Right atrium auricular region (tissue), 2 donors: ENCODE data around the gene ANO3. TPM values are rescaled to one million over a fixed set of nuclear protein-coding genes. Genes with fewer than 3 reads are reported as not detected.

Experiments used
- DNase-seq: peaks from one replicate; pipeline ENCODE4 v3.0.0-alpha.2; 2019; ENCODE audit warnings: low spot score
- H3K27ac ChIP-seq, 2 donors: fragments of 200-600 bp; sonication (generic); 1 replicate in 1 of 2; 2 replicates in 1 of 2; pipeline ENCODE4 v1.5.1; 2016 to 2019
- H3K27me3 ChIP-seq, 2 donors: fragments of 200-600 bp; sonication (generic); one replicate each; pipeline versions ENCODE4 v1.5.1 to v1.6.0; 2017 to 2019
- H3K36me3 ChIP-seq: fragments of 200-600 bp; sonication (generic); one replicate; pipeline ENCODE4 v1.5.1; 2016
- H3K4me1 ChIP-seq, 2 donors: fragments of 200-600 bp; sonication (generic); one replicate each; pipeline versions ENCODE4 v1.5.1 to v1.6.0; 2017 to 2019
- H3K4me3 ChIP-seq, 2 donors: fragments of 200-600 bp; sonication (generic); 1 replicate in 1 of 2; 2 replicates in 1 of 2; pipeline ENCODE4 v1.5.1; 2017 to 2019; ENCODE audit warnings: mild to moderate bottlenecking in 1 of 2, moderate library complexity in 1 of 2
- H3K9me3 ChIP-seq, 2 donors: fragments of 200-600 bp; sonication (generic); one replicate each; pipeline ENCODE4 v1.5.1; 2019
- CTCF ChIP-seq, 2 donors: fragments of 200-600 bp; sonication (generic); IDR thresholded peaks; one replicate each; pipeline ENCODE4 v1.5.1; 2019; ENCODE audit warnings: antibody characterized with exemption in 2 of 2
- total RNA-seq, 2 donors: library from RNA; depleted of rRNA; stranded (reverse); fragments of >200 nt; gene quantifications; one replicate each; pipeline ENCODE4 v1.1.0, GENCODE V29; 2016

ANO3 gene
- total RNA-seq, 2 donors from 2014 or later, result 0.16 TPM; not detected in 1

- no peak for DNase-seq
- TF ChIP-seq CTCF (IDR thresholded peaks at IDR 0.05), result no peak
- Histone ChIP-seq H3K36me3 (no peaks in the 10 kb centered on the region), H3K9me3 (no peaks in the 10 kb centered on the region), H3K27me3 (no peaks in the 10 kb centered on the region), H3K4me3 (no peak overlapping the region), H3K27ac (no peak overlapping the region), H3K4me1 (no peaks in the 10 kb centered on the region)
Measured at GRCh38 chr11:26324270-26324669, 7.7 kb upstream of the ANO3 start.

- no peaks in the 10 kb centered on the region for H3K27me3 ChIP-seq
- no peaks in the 10 kb centered on the region for H3K36me3 ChIP-seq
- DNase-seq, result no peak
- H3K4me1 ChIP-seq, result peaks cover 0 to 5% of the 10 kb centered on the region in 2 donors
- TF ChIP-seq CTCF (IDR thresholded peaks at IDR 0.05), result no peak
- H3K27ac ChIP-seq, result no peak overlapping the region
- no peak overlapping the region for H3K4me3 ChIP-seq
- H3K9me3 ChIP-seq, result no peaks in the 10 kb centered on the region
Measured at GRCh38 chr11:26326793-26327400, 5.0 kb upstream of the ANO3 start.

GRCh38 chr11:26329206-26329605, 2.7 kb upstream of the ANO3 start:
- H3K4me1 ChIP-seq, result peaks cover 0 to 10% of the 10 kb centered on the region in 2 donors
- H3K36me3 ChIP-seq, result no peaks in the 10 kb centered on the region
- no peaks in the 10 kb centered on the region for H3K27me3 ChIP-seq
- no peaks in the 10 kb centered on the region for H3K9me3 ChIP-seq
- no peak for TF ChIP-seq CTCF (IDR thresholded peaks at IDR 0.05)
- no peak for DNase-seq
- H3K4me3 ChIP-seq, result no peak overlapping the region
- H3K27ac ChIP-seq, result no peak overlapping the region

GRCh38 chr11:26330262-26330661, 1.7 kb upstream of the ANO3 start:
- H3K27ac ChIP-seq, result no peak overlapping the region
- H3K9me3 ChIP-seq, result no peaks in the 10 kb centered on the region
- DNase-seq, result no peak
- no peaks in the 10 kb centered on the region for H3K27me3 ChIP-seq
- no peak for TF ChIP-seq CTCF (IDR thresholded peaks at IDR 0.05)
- peaks cover 0 to 10% of the 10 kb centered on the region in 2 donors for H3K4me1 ChIP-seq
- no peaks in the 10 kb centered on the region for H3K36me3 ChIP-seq
- H3K4me3 ChIP-seq, result no peak overlapping the region

GRCh38 chr11:26332572-26332915, 614 bp downstream of the ANO3 start:
- H3K27ac ChIP-seq, result no peak overlapping the region
- no peak for DNase-seq
- no peak for TF ChIP-seq CTCF (IDR thresholded peaks at IDR 0.05)
- H3K9me3 ChIP-seq, result no peaks in the 10 kb centered on the region
- H3K36me3 ChIP-seq, result no peaks in the 10 kb centered on the region
- no peaks in the 10 kb centered on the region for H3K27me3 ChIP-seq
- peaks cover 0 to 10% of the 10 kb centered on the region in 2 donors for H3K4me1 ChIP-seq
- H3K4me3 ChIP-seq, result no peak overlapping the region

- no peaks in the 10 kb centered on the region for H3K27me3 ChIP-seq
- H3K36me3 ChIP-seq, result no peaks in the 10 kb centered on the region
Measured at GRCh38 chr11:26333906-26334305, 2.0 kb downstream of the ANO3 start.

More at GRCh38 chr11:26333906-26334305, 2.0 kb downstream of the ANO3 start:
- Histone ChIP-seq H3K9me3 (no peaks in the 10 kb centered on the region), H3K4me3 (no peak overlapping the region), H3K27ac (no peak overlapping the region), H3K4me1 (peaks cover 0 to 10% of the 10 kb centered on the region in 2 donors)
- DNase-seq, result no peak
- no peak for TF ChIP-seq CTCF (IDR thresholded peaks at IDR 0.05)
